HG03135 (cell line): Measurements from ENCODE around the gene ASXL2.

Source experiments
- ATAC-seq: cut with Tn5 transposase; IDR thresholded peaks from one replicate; pipeline ENCODE4 v1.9.1; 2021; ENCODE audit warnings: mild to moderate bottlenecking, moderate library complexity; ENCODE audit not compliant: unreplicated experiment

Gene ASXL2

GRCh38 chr2:25808006-25808383, 70.3 kb downstream of the ASXL2 start:
- ATAC-seq, result no peak

GRCh38 chr2:25806941-25807340, 71.3 kb downstream of the ASXL2 start:
- ATAC-seq, result no peak

GRCh38 chr2:25805987-25806386, 72.3 kb downstream of the ASXL2 start:
- ATAC-seq, result no peak

GRCh38 chr2:25804338-25804737, 73.9 kb downstream of the ASXL2 start:
- no peak for ATAC-seq

- ATAC-seq, result no peak
These were observed 79.0 kb downstream of the ASXL2 start for GRCh38 chr2:25799301-25799700.

- no peak for ATAC-seq
These were observed 80.4 kb downstream of the ASXL2 start for GRCh38 chr2:25797620-25798488.

GRCh38 chr2:25794544-25795276, 83.6 kb downstream of the ASXL2 start:
- ATAC-seq, result no peak

- no peak for ATAC-seq
These were observed 88.1 kb downstream of the ASXL2 start for GRCh38 chr2:25790074-25790790.

- no peak for ATAC-seq
These were observed 89.8 kb downstream of the ASXL2 start for GRCh38 chr2:25788457-25788856.

GRCh38 chr2:25787020-25787419, 91.3 kb downstream of the ASXL2 start:
- ATAC-seq, result no peak

- ATAC-seq, result no peak
These were observed 93.9 kb downstream of the ASXL2 start for GRCh38 chr2:25784404-25784803.

GRCh38 chr2:25777077-25777476, 101.2 kb downstream of the ASXL2 start:
- ATAC-seq, result no peak

GRCh38 chr2:25772078-25772477, 106.2 kb downstream of the ASXL2 start:
- no peak for ATAC-seq

- no peak for ATAC-seq
These were observed 114.7 kb downstream of the ASXL2 start for GRCh38 chr2:25763575-25763974.

- no peak for ATAC-seq
These were observed 118.0 kb downstream of the ASXL2 start for GRCh38 chr2:25760297-25760696.

GRCh38 chr2:25758348-25758747, 119.9 kb downstream of the ASXL2 start:
- no peak for ATAC-seq

- no peak for ATAC-seq
These were observed 120.4 kb downstream of the ASXL2 start for GRCh38 chr2:25757906-25758305.

- no peak for ATAC-seq
These were observed 121.8 kb downstream of the ASXL2 start for GRCh38 chr2:25756536-25756935.

GRCh38 chr2:25749676-25750075, 128.6 kb downstream of the ASXL2 start:
- no peak for ATAC-seq

- no peak for ATAC-seq
These were observed 134.2 kb downstream of the ASXL2 start for GRCh38 chr2:25744055-25744454.

GRCh38 chr2:25743132-25743830, 135.0 kb downstream of the ASXL2 start:
- no peak for ATAC-seq
